PFSK-1 (cell line): ENCODE results near the gene SF3B3.

Source experiments
- FOXP2 ChIP-seq: optimal IDR thresholded peaks from 2 replicates; pipeline ENCODE3; 2011; ENCODE audit warnings: borderline replicate concordance, control low read depth, inconsistent platforms; ENCODE audit not compliant: insufficient read depth; ENCODE audit errors: extremely low read length, extremely low read depth
- POLR2AphosphoS5 ChIP-seq: IDR thresholded peaks from 2 replicates; pipeline ENCODE4 v1.6.1; 2012; ENCODE audit warnings: low read depth, mild to moderate bottlenecking, control low read depth, low read length, moderate library complexity
- REST ChIP-seq, 2 experiments: IDR thresholded peaks; 2 replicates each; pipeline versions ENCODE4 v1.6.1 to v1.8.0; 2011 to 2012; ENCODE audit warnings: low read depth in 2 of 2, low read length in 2 of 2, control low read depth in 1 of 2, inconsistent platforms in 1 of 2, mild to moderate bottlenecking in 1 of 2, moderate library complexity in 1 of 2; ENCODE audit not compliant: insufficient read depth in 1 of 2
- SIN3A ChIP-seq: IDR thresholded peaks from 2 replicates; pipeline ENCODE4 v1.6.1; 2012; ENCODE audit warnings: mild to moderate bottlenecking, low read length, moderate library complexity, borderline replicate concordance; ENCODE audit not compliant: insufficient read depth
- TAF1 ChIP-seq: IDR thresholded peaks from 2 replicates; pipeline ENCODE4 v1.6.1; 2012; ENCODE audit warnings: low read length, control low read depth, borderline replicate concordance; ENCODE audit not compliant: insufficient read depth

Gene SF3B3

GRCh38 chr16:70600730-70601129 lies 77.1 kb downstream of the SF3B3 start:
- TF ChIP-seq FOXP2 (no peak), TAF1 (no peak), SIN3A (no peak), POLR2AphosphoS5 (no peak)

DNA sequence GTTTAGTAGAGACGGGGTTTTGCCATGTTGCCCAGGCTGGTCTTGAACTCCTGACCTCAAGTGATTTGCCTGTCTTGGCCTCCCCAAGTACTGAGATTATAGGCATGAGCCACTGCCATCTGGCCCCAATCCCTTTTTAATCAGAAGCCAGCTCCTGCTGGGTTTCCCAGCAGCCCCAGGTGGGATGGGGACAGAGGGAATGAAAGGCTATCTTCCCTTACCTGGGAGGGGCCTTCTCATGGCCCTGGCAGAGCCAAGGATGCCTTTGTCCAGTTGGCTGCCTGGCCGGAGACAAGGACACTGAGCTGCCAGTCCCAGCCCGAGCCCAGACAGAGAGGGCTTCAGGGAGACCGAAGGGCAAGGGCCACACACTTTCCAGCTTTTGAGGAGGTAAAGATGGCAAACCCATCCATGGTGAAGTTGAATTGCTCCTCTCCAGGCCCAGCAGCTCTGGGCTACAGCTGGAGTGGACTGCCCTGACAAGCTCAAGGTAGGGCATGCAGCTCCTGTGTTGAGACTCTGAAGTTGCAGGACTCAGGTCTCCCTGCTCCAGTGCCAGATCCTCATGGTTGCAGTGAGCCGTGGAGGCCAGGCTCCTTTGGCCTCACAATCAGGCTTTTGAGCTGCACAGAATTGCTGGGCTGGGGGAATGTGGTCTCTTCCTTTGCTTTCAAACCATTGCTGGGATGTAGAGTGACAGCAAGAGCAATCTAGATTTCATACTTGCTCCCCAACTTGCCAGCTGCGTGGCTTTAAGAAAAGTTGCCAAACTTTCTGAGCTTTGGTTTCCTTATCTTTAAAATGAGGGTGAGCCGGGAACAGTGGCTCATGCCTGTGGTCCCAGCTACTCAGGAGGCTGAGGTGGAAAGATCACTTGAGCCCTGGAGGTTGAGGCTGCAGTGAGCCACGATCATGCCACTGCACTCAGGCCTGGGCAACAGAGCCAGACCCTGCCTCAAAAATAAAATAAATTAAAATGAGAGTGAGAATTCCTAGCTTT lies 78.3 kb downstream of the SF3B3 start:
- TF ChIP-seq POLR2AphosphoS5 (no peak), FOXP2 (no peak), REST (IDR thresholded peaks at IDR 0.05; ENCODE audit: insufficient read depth in 1 of 2, low read depth in 2 of 2, low read length in 2 of 2) (no peak), TAF1 (no peak), SIN3A (no peak)

GRCh38 chr16:70602831-70603230 lies 79.2 kb downstream of the SF3B3 start:
- TF ChIP-seq REST (IDR thresholded peaks at IDR 0.05; ENCODE audit: insufficient read depth in 1 of 2, low read depth in 2 of 2, low read length in 2 of 2): no peak
- TF ChIP-seq SIN3A: no peak
- TF ChIP-seq TAF1: no peak
- no peak for TF ChIP-seq FOXP2
- no peak for TF ChIP-seq POLR2AphosphoS5

- TF ChIP-seq FOXP2 (no peak), REST (IDR thresholded peaks at IDR 0.05; ENCODE audit: insufficient read depth in 1 of 2, low read depth in 2 of 2, low read length in 2 of 2) (no peak), POLR2AphosphoS5 (no peak), TAF1 (no peak), SIN3A (no peak)
These were observed 81.0 kb downstream of the SF3B3 start for GRCh38 chr16:70604407-70605282.

- no peak for TF ChIP-seq SIN3A
- TF ChIP-seq FOXP2: no peak
- TF ChIP-seq POLR2AphosphoS5: no peak
- TF ChIP-seq TAF1: no peak
- no peak for TF ChIP-seq REST (IDR thresholded peaks at IDR 0.05; ENCODE audit: insufficient read depth in 1 of 2, low read depth in 2 of 2, low read length in 2 of 2)
These were observed 81.7 kb downstream of the SF3B3 start for GRCh38 chr16:70605283-70605657.
